Liver (tissue), 9 donors: Measurements from ENCODE around the gene ZNF844. TPM values are rescaled to one million over a fixed set of nuclear protein-coding genes. Genes with fewer than 3 reads are reported as not detected.
"Not testable (repeated sequence)": the region's sequence is repeated elsewhere in the genome, so short reads cannot be mapped to it uniquely, and the experiment has no call there.

ENCODE experiments used
- DNase-seq: peaks from one replicate; pipeline ENCODE4 v3.0.0-alpha.2; 2017; ENCODE audit warnings: low spot score
- H3K27ac ChIP-seq, 2 donors: one replicate each; pipeline ENCODE4 v1.7.0; 2013; ENCODE audit warnings: inconsistent platforms in 2 of 2, low read length in 2 of 2, control low read depth in 1 of 2, low read depth in 1 of 2, mild to moderate bottlenecking in 1 of 2
- H3K27me3 ChIP-seq, 4 donors: one replicate each; pipeline versions ENCODE4 v1.6.1 to v1.7.0; 2013; ENCODE audit warnings: low read length in 3 of 4, inconsistent platforms in 1 of 4, mild to moderate bottlenecking in 1 of 4, moderate library complexity in 1 of 4; ENCODE audit not compliant: control insufficient read depth in 4 of 4, insufficient read depth in 4 of 4
- H3K36me3 ChIP-seq, 4 donors: one replicate each; pipeline versions ENCODE4 v1.6.1 to v1.7.0; 2013; ENCODE audit warnings: low read length in 3 of 4, mild to moderate bottlenecking in 3 of 4, low read depth in 1 of 4, moderate library complexity in 1 of 4; ENCODE audit not compliant: control insufficient read depth in 4 of 4, insufficient read depth in 3 of 4
- H3K4me1 ChIP-seq, 4 donors: one replicate each; pipeline versions ENCODE4 v1.6.1 to v1.7.0; 2013; ENCODE audit warnings: low read length in 3 of 4, mild to moderate bottlenecking in 3 of 4, moderate library complexity in 1 of 4; ENCODE audit not compliant: control insufficient read depth in 4 of 4, insufficient read depth in 4 of 4
- H3K4me3 ChIP-seq, 3 donors: one replicate each; pipeline versions ENCODE4 v1.6.1 to v1.7.0; 2013; ENCODE audit warnings: low read length in 3 of 3, control low read depth in 1 of 3, low read depth in 1 of 3, mild to moderate bottlenecking in 1 of 3
- H3K9ac ChIP-seq, 2 donors: one replicate each; pipeline ENCODE4 v1.7.0; 2013; ENCODE audit warnings: low read length in 2 of 2, mild to moderate bottlenecking in 2 of 2, moderate library complexity in 2 of 2, control low read depth in 1 of 2, low read depth in 1 of 2
- H3K9me3 ChIP-seq, 4 donors: one replicate each; pipeline versions ENCODE4 v1.6.1 to v1.7.0; 2013; ENCODE audit warnings: low read length in 3 of 4; ENCODE audit not compliant: control insufficient read depth in 4 of 4
- ATF3 ChIP-seq: IDR thresholded peaks from 2 replicates; pipeline ENCODE4 v1.6.1; 2016; ENCODE audit warnings: antibody characterized with exemption
- CTCF ChIP-seq: fragments of 150-350 bp; IDR thresholded peaks from 2 replicates; pipeline ENCODE4 v1.5.1; 2017; ENCODE audit warnings: improper control_type of control experiment, low read depth, low read length; ENCODE audit not compliant: missing input control
- EGR1 ChIP-seq, 2 donors: IDR thresholded peaks; 2 replicates each; pipeline ENCODE4 v1.6.1; 2016 to 2018; ENCODE audit warnings: antibody characterized with exemption in 2 of 2, low read depth in 2 of 2
- FOXA1 ChIP-seq: IDR thresholded peaks from 2 replicates; pipeline ENCODE4 v1.6.1; 2016; ENCODE audit warnings: antibody characterized with exemption
- FOXA2 ChIP-seq: IDR thresholded peaks from 2 replicates; pipeline ENCODE4 v1.6.1; 2016; ENCODE audit warnings: antibody characterized with exemption
- GABPA ChIP-seq, 2 donors: IDR thresholded peaks in 1 of 2; conservative IDR thresholded peaks in 1 of 2; 2 replicates each; pipeline ENCODE4 v1.6.1; 2016; ENCODE audit warnings: antibody characterized with exemption in 2 of 2, mild to moderate bottlenecking in 1 of 2, moderate library complexity in 1 of 2
- HNF4A ChIP-seq, 2 donors: conservative IDR thresholded peaks; 2 replicates each; pipeline ENCODE4 v1.6.1; 2016; ENCODE audit warnings: antibody characterized with exemption in 2 of 2, mild to moderate bottlenecking in 2 of 2
- HNF4G ChIP-seq: IDR thresholded peaks from 2 replicates; pipeline ENCODE4 v1.6.1; 2016; ENCODE audit warnings: antibody characterized with exemption
- JUND ChIP-seq, 2 donors: IDR thresholded peaks; 2 replicates each; pipeline ENCODE4 v1.6.1; 2016; ENCODE audit warnings: antibody characterized with exemption in 2 of 2
- MAX ChIP-seq: IDR thresholded peaks from 2 replicates; pipeline ENCODE4 v1.6.1; 2016; ENCODE audit warnings: antibody characterized with exemption
- NR2F2 ChIP-seq: IDR thresholded peaks from 2 replicates; pipeline ENCODE4 v1.6.1; 2016; ENCODE audit warnings: antibody characterized with exemption
- RAD21 ChIP-seq, 2 donors: IDR thresholded peaks; 2 replicates each; pipeline ENCODE4 v1.6.1; 2016; ENCODE audit warnings: antibody characterized with exemption in 2 of 2, mild to moderate bottlenecking in 2 of 2
- REST ChIP-seq: IDR thresholded peaks from 2 replicates; pipeline ENCODE4 v1.6.1; 2016; ENCODE audit warnings: antibody characterized with exemption, mild to moderate bottlenecking
- RXRA ChIP-seq, 2 donors: IDR thresholded peaks; 2 replicates each; pipeline ENCODE4 v1.6.1; 2017 to 2018; ENCODE audit warnings: antibody characterized with exemption in 2 of 2, mild to moderate bottlenecking in 1 of 2
- SP1 ChIP-seq: IDR thresholded peaks from 2 replicates; pipeline ENCODE4 v1.6.1; 2018; ENCODE audit warnings: antibody characterized with exemption, mild to moderate bottlenecking
- TAF1 ChIP-seq: conservative IDR thresholded peaks from 2 replicates; pipeline ENCODE4 v1.6.1; 2016; ENCODE audit warnings: antibody characterized with exemption, mild to moderate bottlenecking
- WGBS: extraction: QIAGEN DNeasy Blood & Tissue Kit; methylation state at CpG from one replicate; pipeline ENCODE4 v1.1.7; 2013; 5-methylcytosine and 5-hydroxymethylcytosine counted together
- polyA plus RNA-seq, 2 donors: library from polyadenylated mRNA; stranded (reverse) in 1 of 2; unstranded in 1 of 2; fragments of 200-250 nt in 1 of 2; fragments of >200 nt in 1 of 2; fragmentation: Nextera tagmentation in 1 of 2; extraction: Ambion mirVana in 1 of 2; gene quantifications; one replicate each; pipeline versions ENCODE4 v1.2.1 to v1.2.3, GENCODE V29; 2013 to 2015
- total RNA-seq, 2 donors: library from RNA; depleted of rRNA; stranded (reverse); fragments of >200 nt; gene quantifications; one replicate each; pipeline ENCODE4 v1.2.3, GENCODE V29; 2014
- donor health status: healthy.
- donor health status: healthy.
- donor health status: healthy.
- donor health status: healthy.
- donor health status: healthy.

Gene ZNF844
- total and polyA plus RNA-seq, 4 donors: 0.72 to 5.6 (median 2.9) TPM

- no peak for TF ChIP-seq RXRA (IDR thresholded peaks at IDR 0.05)
- TF ChIP-seq JUND (IDR thresholded peaks at IDR 0.05): no peak
- TF ChIP-seq RAD21 (IDR thresholded peaks at IDR 0.05): no peak
- TF ChIP-seq MAX: no peak
- TF ChIP-seq SP1: no peak
- TF ChIP-seq HNF4G: no peak
- no peak for TF ChIP-seq FOXA1
- peaks cover 0 to 2% (median 0%) of the 10 kb centered on the region in 4 donors for H3K36me3 ChIP-seq
Measured at GRCh38 chr19:12098040-12098439, 33.5 kb downstream of the ZNF844 start.

GRCh38 chr19:12103909-12104308 is 39.4 kb downstream of the ZNF844 start:
- not testable (repeated sequence) for H3K4me1 ChIP-seq, DNase-seq, H3K27me3 ChIP-seq, H3K36me3 ChIP-seq, H3K4me3 ChIP-seq, H3K9ac ChIP-seq, H3K27ac ChIP-seq, H3K9me3 ChIP-seq
- 91% methylated on average over 4 of the region's 4 CpGs for WGBS

More at GRCh38 chr19:12098040-12098439, 33.5 kb downstream of the ZNF844 start:
- H3K4me1 ChIP-seq: no peaks in the 10 kb centered on the region
- H3K27ac ChIP-seq: no peak overlapping the region
- no peak overlapping the region for H3K9ac ChIP-seq
- H3K27me3 ChIP-seq: no peaks in the 10 kb centered on the region
- H3K4me3 ChIP-seq: no peak overlapping the region
- DNase-seq: no peak
- 93% methylated on average over 9 of the region's 9 CpGs for WGBS
- peaks cover 0 to 17% (median 1%) of the 10 kb centered on the region in 4 donors for H3K9me3 ChIP-seq

GRCh38 chr19:12111176-12111575 is 46.6 kb downstream of the ZNF844 start:
- H3K9me3 ChIP-seq: peaks cover 5 to 25% (median 17%) of the 10 kb centered on the region in 4 donors
- H3K9ac ChIP-seq: no peak overlapping the region
- no peak overlapping the region for H3K4me3 ChIP-seq
- H3K4me1 ChIP-seq: no peaks in the 10 kb centered on the region
- no peak overlapping the region for H3K27ac ChIP-seq
- H3K36me3 ChIP-seq: peaks cover 0 to 18% (median 15%) of the 10 kb centered on the region in 4 donors
- 45% methylated on average over 2 of the region's 2 CpGs for WGBS
- TF ChIP-seq CTCF (no peak), FOXA1 (no peak), FOXA2 (no peak), SP1 (no peak), NR2F2 (no peak), HNF4A (conservative IDR thresholded peaks at IDR 0.05) (no peak), JUND (IDR thresholded peaks at IDR 0.05) (no peak), EGR1 (IDR thresholded peaks at IDR 0.05; ENCODE audit: low read depth in 2 of 2) (no peak), TAF1 (no peak), REST (no peak), RAD21 (IDR thresholded peaks at IDR 0.05) (no peak), ATF3 (no peak), HNF4G (no peak), MAX (no peak), GABPA (IDR thresholded peaks at IDR 0.05 in 1 of 2, conservative IDR thresholded peaks at IDR 0.05 in 1 of 2) (no peak)
- DNase-seq: no peak
- no peaks in the 10 kb centered on the region for H3K27me3 ChIP-seq
